Prostate gland (tissue), 2 donors: ENCODE measurements around the gene CROCC2. TPM values are rescaled to one million over a fixed set of nuclear protein-coding genes. Genes with fewer than 3 reads are reported as not detected.

Experiments
- DNase-seq: peaks from one replicate; pipeline ENCODE4 v3.0.0-alpha.2; 2019; ENCODE audit warnings: low spot score
- H3K27ac ChIP-seq, 2 donors: fragments of 200-600 bp; sonication (generic); 2 replicates each; pipeline ENCODE4 v1.5.1; 2017 to 2019
- H3K27me3 ChIP-seq: fragments of 200-600 bp; sonication (generic); replicated peaks from 2 replicates; pipeline ENCODE4 v1.5.1; 2019; ENCODE audit not compliant: insufficient read depth
- H3K36me3 ChIP-seq, 2 donors: fragments of 200-600 bp; sonication (generic); 1 replicate in 1 of 2; 2 replicates in 1 of 2; pipeline versions ENCODE4 v1.5.1 to v1.8.1; 2017 to 2019
- H3K4me1 ChIP-seq: fragments of 200-600 bp; sonication (generic); replicated peaks from 2 replicates; pipeline ENCODE4 v1.5.1; 2019
- H3K4me3 ChIP-seq, 2 donors: fragments of 200-600 bp; sonication (generic); 2 replicates each; pipeline ENCODE4 v1.5.1; 2017 to 2019
- H3K9me3 ChIP-seq: fragments of 200-600 bp; sonication (generic); 2 replicates; pipeline ENCODE4 v1.5.1; 2017
- POLR2A ChIP-seq: fragments of 450-650 bp; IDR thresholded peaks from one replicate; pipeline ENCODE4 v1.6.1; 2016; ENCODE audit warnings: antibody characterized with exemption, mild to moderate bottlenecking
- POLR2AphosphoS5 ChIP-seq: sonication (generic); formaldehyde crosslinking; IDR thresholded peaks from one replicate; pipeline ENCODE4 v1.6.1; 2017; ENCODE audit warnings: antibody characterized with exemption
- WGBS: methylation state at CpG from one replicate; pipeline ENCODE4 v1.1.5; 2018; 5-methylcytosine and 5-hydroxymethylcytosine counted together
- intact Hi-C: fragments of 100-400 bp; cut with DNase I; formaldehyde crosslinking; loops from one replicate; pipeline ENCODE4 v1.14.2; 2022
- total RNA-seq, 2 donors: library from RNA; depleted of rRNA; stranded (reverse); fragments of >200 nt; gene quantifications; one replicate each; pipeline ENCODE4 v1.1.0, GENCODE V29; 2016
- TF ChIP-seq, protein P1 (sequence below), 4 experiments: fragments of 200-600 bp in 2 of 4; fragments of 450-650 bp in 2 of 4; sonication (generic) in 2 of 4; IDR thresholded peaks; 1 replicate in 3 of 4; 2 replicates in 1 of 4; pipeline ENCODE4 v1.5.1; 2016 to 2019; ENCODE audit warnings: antibody characterized with exemption in 4 of 4, mild to moderate bottlenecking in 2 of 4, moderate library complexity in 2 of 4

Gene CROCC2
- total RNA-seq, 2 donors from 2014 or later: 0.23 TPM; not detected in 1

DNA sequence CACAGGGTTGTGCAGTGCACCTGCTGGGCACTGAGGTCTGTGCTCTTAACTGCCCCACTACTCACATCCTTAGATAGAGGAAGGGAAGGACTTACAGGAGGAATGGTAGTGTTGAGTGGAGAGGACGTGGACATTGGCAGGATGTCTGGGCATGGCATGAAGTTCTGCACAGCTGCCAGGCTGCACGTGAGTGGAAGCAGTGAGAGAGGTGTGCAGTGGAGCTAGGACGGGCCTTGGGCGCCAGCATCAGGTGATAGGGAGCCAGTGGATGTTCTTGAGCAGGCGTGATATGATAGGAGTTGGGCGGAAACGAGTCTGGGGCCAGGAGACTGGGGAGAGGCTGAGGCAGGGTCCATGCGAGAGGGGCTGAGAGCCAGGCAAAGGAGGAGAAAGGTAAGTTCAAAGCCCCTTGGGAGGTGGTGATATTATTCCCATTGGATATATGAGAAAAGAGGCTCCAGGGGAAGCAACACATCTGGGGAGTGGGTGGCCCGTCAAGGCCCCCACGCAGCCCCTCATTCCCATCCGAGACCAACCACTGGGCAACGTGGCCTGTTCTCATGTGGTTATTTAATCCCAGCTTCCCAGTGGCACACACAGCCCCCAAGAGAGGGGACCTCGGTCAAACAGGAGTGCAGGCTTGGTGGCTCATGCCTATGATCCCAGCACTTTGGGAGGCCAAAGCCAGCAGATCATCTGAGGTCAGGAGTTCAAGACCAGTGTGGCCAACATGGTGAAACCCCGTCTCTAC is 46.5 kb downstream of the CROCC2 start:
- no peak overlapping the region for H3K4me3 ChIP-seq
- intact Hi-C loops: no loop called here
- TF ChIP-seq POLR2AphosphoS5: no peak
- TF ChIP-seq, protein P1, sequence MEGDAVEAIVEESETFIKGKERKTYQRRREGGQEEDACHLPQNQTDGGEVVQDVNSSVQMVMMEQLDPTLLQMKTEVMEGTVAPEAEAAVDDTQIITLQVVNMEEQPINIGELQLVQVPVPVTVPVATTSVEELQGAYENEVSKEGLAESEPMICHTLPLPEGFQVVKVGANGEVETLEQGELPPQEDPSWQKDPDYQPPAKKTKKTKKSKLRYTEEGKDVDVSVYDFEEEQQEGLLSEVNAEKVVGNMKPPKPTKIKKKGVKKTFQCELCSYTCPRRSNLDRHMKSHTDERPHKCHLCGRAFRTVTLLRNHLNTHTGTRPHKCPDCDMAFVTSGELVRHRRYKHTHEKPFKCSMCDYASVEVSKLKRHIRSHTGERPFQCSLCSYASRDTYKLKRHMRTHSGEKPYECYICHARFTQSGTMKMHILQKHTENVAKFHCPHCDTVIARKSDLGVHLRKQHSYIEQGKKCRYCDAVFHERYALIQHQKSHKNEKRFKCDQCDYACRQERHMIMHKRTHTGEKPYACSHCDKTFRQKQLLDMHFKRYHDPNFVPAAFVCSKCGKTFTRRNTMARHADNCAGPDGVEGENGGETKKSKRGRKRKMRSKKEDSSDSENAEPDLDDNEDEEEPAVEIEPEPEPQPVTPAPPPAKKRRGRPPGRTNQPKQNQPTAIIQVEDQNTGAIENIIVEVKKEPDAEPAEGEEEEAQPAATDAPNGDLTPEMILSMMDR (IDR thresholded peaks at IDR 0.05): no peak
- TF ChIP-seq POLR2A: no peak
- DNase-seq: no peak
- H3K27me3 ChIP-seq: no peaks in the 10 kb centered on the region
- 84% methylated on average over 14 of the region's 14 CpGs for WGBS
- no peaks in the 10 kb centered on the region for H3K9me3 ChIP-seq
- no peak overlapping the region for H3K27ac ChIP-seq
- no peaks in the 10 kb centered on the region for H3K4me1 ChIP-seq
- no peaks in the 10 kb centered on the region for H3K36me3 ChIP-seq

DNA sequence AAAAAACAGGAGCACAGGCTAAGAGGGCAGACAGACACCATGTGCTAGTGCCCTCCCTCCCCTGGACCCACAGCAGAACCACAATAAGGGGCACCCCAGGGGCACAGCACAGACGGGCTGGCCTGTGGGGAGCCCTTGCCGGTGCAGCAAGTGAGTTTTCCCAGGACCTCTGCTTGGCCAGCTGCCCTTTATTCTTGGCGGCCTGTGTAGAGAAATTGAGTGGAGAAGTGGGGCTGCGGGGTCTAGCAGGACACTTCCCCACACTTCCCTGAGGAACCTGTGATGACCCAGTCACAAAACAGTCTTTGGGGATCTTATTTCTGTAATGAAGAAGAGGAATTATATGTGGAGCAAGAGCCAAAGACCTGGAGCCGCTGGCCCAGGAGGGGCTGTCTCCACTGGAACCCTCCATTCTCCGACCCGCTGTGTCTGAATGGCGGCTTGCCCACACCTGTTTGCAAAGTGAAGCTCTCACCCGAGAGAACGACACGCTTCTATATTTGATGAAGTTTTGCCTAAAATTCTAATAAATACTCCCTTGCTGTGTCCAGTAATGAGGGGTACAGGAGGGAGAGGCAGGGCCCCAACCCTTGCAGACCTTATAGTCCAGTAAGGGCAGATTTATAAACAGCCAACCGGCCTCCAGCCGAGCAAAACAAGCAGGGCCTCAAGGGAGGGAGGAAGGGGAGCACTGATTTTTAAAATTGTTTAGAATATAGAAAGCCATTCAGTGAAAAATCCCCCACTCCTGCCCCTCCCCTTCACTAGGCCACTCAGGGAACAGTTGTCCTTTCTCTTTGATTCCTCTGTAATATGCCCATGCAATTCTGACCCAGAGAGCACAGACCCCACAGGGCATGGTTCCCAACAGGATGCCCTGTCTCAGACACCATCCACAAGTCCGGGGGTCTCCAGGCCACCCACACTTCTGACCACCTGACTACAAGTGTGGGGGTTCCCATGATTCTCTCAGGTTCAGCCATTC is 47.6 kb downstream of the CROCC2 start:
- Histone ChIP-seq H3K36me3 (no peaks in the 10 kb centered on the region), H3K27ac (no peak overlapping the region), H3K27me3 (no peaks in the 10 kb centered on the region), H3K9me3 (no peaks in the 10 kb centered on the region), H3K4me3 (no peak overlapping the region), H3K4me1 (no peaks in the 10 kb centered on the region)
- intact Hi-C loops: no loop called here
- no peak for TF ChIP-seq POLR2A
- no peak for TF ChIP-seq POLR2AphosphoS5
- TF ChIP-seq, protein P1 (IDR thresholded peaks at IDR 0.05): no peak
- no peak for DNase-seq
- WGBS: 78% methylated on average over 14 of the region's 14 CpGs

DNA sequence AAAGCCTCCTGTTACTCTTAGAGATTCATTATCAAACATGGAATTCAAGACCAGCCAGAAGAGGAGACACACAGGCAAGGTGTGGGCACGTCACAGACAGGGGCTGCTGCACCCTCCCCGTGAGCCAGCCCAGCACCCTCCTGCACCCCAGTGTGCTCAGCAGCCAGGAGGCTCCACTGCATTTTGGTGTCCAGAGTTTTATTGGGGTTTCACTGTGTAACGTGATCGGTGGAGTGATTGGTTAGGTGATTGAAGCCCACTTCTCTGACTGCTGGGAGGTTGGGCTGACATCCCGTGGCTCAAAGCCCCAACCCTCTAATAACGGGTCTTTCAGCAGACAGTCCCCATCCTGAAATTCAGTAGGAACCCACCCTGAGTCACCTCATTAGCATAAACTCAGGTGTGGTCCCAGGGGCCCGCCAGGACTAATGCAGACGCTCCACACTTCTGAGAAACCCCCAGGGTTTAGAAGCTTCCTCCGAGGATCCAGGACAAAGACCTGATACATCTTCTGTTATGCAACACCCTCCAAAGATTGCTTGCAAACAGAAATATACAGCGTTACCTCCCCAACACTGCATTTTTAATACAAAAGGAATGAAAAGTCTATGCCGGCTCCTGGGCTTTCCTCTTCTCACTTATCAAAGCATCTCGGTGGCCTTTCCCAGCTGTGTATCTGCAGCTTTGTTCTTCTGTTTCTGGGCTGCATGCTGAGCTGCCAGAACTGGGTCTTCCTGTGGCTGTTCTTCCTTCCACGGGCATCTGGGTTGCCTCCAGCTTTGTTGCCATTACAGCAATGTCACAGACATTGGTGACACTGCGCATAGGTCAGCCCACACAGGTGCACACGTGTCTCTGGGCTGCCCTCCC is 48.5 kb downstream of the CROCC2 start:
- no peaks in the 10 kb centered on the region for H3K36me3 ChIP-seq
- H3K27me3 ChIP-seq: no peaks in the 10 kb centered on the region
- TF ChIP-seq, protein P1 (IDR thresholded peaks at IDR 0.05): no peak
- TF ChIP-seq POLR2A: no peak
- TF ChIP-seq POLR2AphosphoS5: no peak
- intact Hi-C loops: no loop called here
- DNase-seq: no peak
- H3K9me3 ChIP-seq: no peaks in the 10 kb centered on the region
- no peaks in the 10 kb centered on the region for H3K4me1 ChIP-seq
- H3K27ac ChIP-seq: no peak overlapping the region
- no peak overlapping the region for H3K4me3 ChIP-seq
- WGBS: 68% methylated on average over 15 of the region's 15 CpGs

DNA sequence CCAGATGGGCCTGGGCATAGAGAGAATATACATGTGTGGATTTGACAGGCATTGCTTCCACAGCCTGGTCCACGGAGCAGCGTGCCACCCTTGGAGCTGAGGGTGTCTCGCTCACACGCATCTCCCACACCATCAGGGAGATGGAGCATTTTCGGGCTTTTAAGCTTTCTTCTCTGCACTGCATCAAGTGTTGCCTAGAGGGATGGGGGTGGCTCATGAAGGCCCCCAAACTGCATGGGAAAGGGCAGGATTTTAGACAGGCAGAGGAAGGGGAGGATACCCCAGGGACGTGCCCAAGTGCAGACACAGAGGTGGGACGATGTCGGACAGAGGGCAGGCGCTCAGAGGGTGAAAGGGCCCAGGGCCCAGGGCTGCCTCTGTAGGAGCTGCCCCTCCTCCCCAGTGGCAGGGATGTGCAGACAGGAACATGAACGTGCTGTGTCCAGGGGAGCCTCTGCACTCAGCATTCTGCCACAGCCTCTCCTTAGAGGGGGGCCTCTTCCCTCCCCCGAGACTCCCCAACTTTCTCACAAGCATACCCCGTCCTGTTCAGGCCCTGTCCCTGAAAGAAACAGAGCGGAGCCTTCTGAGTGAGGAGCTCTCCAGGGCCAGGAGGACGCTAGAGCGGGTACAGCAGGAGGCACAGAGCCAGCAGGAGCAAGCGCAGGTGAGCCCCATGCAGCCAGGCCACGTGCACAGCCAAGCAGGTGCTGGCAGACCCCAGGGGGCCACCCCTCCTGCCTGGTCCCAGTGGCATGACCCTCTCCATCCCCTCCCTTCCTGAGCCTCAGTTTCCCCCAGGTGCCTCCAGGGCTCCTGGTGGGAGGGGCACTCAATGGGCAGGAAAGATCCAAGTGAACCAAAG is 49.4 kb downstream of the CROCC2 start:
- H3K27me3 ChIP-seq: no peaks in the 10 kb centered on the region
- no peak overlapping the region for H3K4me3 ChIP-seq
- no peaks in the 10 kb centered on the region for H3K9me3 ChIP-seq
- intact Hi-C loops: no loop called here
- DNase-seq: no peak
- H3K4me1 ChIP-seq: peaks cover 1% of the 10 kb centered on the region
- H3K36me3 ChIP-seq: no peaks in the 10 kb centered on the region
- TF ChIP-seq POLR2AphosphoS5 (no peak), POLR2A (no peak)
- TF ChIP-seq, protein P1 (IDR thresholded peaks at IDR 0.05): no peak
- 89% methylated on average over 17 of the region's 17 CpGs for WGBS
- no peak overlapping the region for H3K27ac ChIP-seq
